ENCODE measurements around the gene ZNF300. TPM values are rescaled to one million over a fixed set of nuclear protein-coding genes. Genes with fewer than 3 reads are reported as not detected.
A peak's percentile ranks its signal among the peaks of the same experiment; 100 is the strongest.

ZNF300 gene
- 2.7 TPM for total RNA-seq

- peak within 1 kb of the TSS; percentile 43 for H3K27ac ChIP-seq
- peaks cover 0 to 29% of the 10 kb centered on the region in 2 donors for H3K36me3 ChIP-seq
- H3K4me3 ChIP-seq = peak within 1 kb of the TSS; percentile 51 to 64
- DNase-seq (ENCODE audit: extremely low spot score in 2 of 2) = peak in 1 of 2 donors; percentile 89
- no peaks in the 10 kb centered on the region for H3K4me1 ChIP-seq
- TF ChIP-seq POLR2A (IDR thresholded peaks at IDR 0.05) = no peak
- TF ChIP-seq POLR2AphosphoS5 (IDR thresholded peaks at IDR 0.05; ENCODE audit: insufficient read depth in 1 of 2, low read depth in 1 of 2) = peak; percentile 69 to 87
- no peak for TF ChIP-seq CTCF (IDR thresholded peaks at IDR 0.05)
- no peaks in the 10 kb centered on the region for H3K27me3 ChIP-seq
- intact Hi-C loops (cut with DNase I) = no loop called here
- H3K9me3 ChIP-seq = peaks cover 28% of the 10 kb centered on the region
These were observed at the start of gene ZNF300 for GRCh38 chr5:150904479-150905311. TSS of gene ZNF300 (minus strand) at chr5:150904980. CDS start at chr5:150903155, 1,825 bp downstream.

GRCh38 chr5:150948539-150948938, 43.8 kb upstream of the ZNF300 start:
- Histone ChIP-seq H3K4me1 (no peaks in the 10 kb centered on the region), H3K27me3 (no peaks in the 10 kb centered on the region), H3K4me3 (no peak overlapping the region), H3K36me3 (peaks cover 0 to 4% of the 10 kb centered on the region in 2 donors), H3K9me3 (peaks cover 8% of the 10 kb centered on the region), H3K27ac (no peak overlapping the region)
- TF ChIP-seq CTCF (IDR thresholded peaks at IDR 0.05) (no peak), POLR2A (IDR thresholded peaks at IDR 0.05) (no peak), POLR2AphosphoS5 (IDR thresholded peaks at IDR 0.05; ENCODE audit: insufficient read depth in 1 of 2, low read depth in 1 of 2) (no peak)
- intact Hi-C loops (cut with DNase I) = no loop called here
- no peak for DNase-seq (ENCODE audit: extremely low spot score in 2 of 2)

- no peaks in the 10 kb centered on the region for H3K4me1 ChIP-seq
- intact Hi-C loops (cut with DNase I) = no loop called here
- peaks cover 0 to 20% of the 10 kb centered on the region in 2 donors for H3K36me3 ChIP-seq
- H3K4me3 ChIP-seq = peak overlapping the region; percentile 59 to 62
- H3K27me3 ChIP-seq = no peaks in the 10 kb centered on the region
- H3K9me3 ChIP-seq = peaks cover 8% of the 10 kb centered on the region
- TF ChIP-seq POLR2A (IDR thresholded peaks at IDR 0.05) = no peak
- peak; percentile 50 to 76 for TF ChIP-seq POLR2AphosphoS5 (IDR thresholded peaks at IDR 0.05; ENCODE audit: insufficient read depth in 1 of 2, low read depth in 1 of 2)
- H3K27ac ChIP-seq = peak overlapping the region; percentile 74
- DNase-seq (ENCODE audit: extremely low spot score in 2 of 2) = no peak
These were observed 41.6 kb upstream of the ZNF300 start for GRCh38 chr5:150946351-150946905.

GRCh38 chr5:150945947-150946346, 41.2 kb upstream of the ZNF300 start:
- DNase-seq (ENCODE audit: extremely low spot score in 2 of 2) = no peak
- peaks cover 8% of the 10 kb centered on the region for H3K9me3 ChIP-seq
- peak overlapping the region; percentile 59 to 62 for H3K4me3 ChIP-seq
- intact Hi-C loops (cut with DNase I) = no loop called here
- H3K27ac ChIP-seq = peak overlapping the region; percentile 74
- H3K36me3 ChIP-seq = peaks cover 0 to 24% of the 10 kb centered on the region in 2 donors
- no peaks in the 10 kb centered on the region for H3K4me1 ChIP-seq
- TF ChIP-seq CTCF (IDR thresholded peaks at IDR 0.05) (no peak), POLR2A (IDR thresholded peaks at IDR 0.05) (no peak)
- H3K27me3 ChIP-seq = no peaks in the 10 kb centered on the region

GRCh38 chr5:150945486-150945885, 40.7 kb upstream of the ZNF300 start:
- Histone ChIP-seq H3K27ac (peak overlapping the region; percentile 74), H3K27me3 (no peaks in the 10 kb centered on the region), H3K36me3 (peaks cover 0 to 29% of the 10 kb centered on the region in 2 donors), H3K9me3 (peaks cover 6% of the 10 kb centered on the region), H3K4me1 (no peaks in the 10 kb centered on the region), H3K4me3 (peak overlapping the region; percentile 59 to 62)
- no peak for DNase-seq (ENCODE audit: extremely low spot score in 2 of 2)
- intact Hi-C loops (cut with DNase I) = no loop called here
- TF ChIP-seq POLR2AphosphoS5 (IDR thresholded peaks at IDR 0.05; ENCODE audit: insufficient read depth in 1 of 2, low read depth in 1 of 2) = no peak
- no peak for TF ChIP-seq CTCF (IDR thresholded peaks at IDR 0.05)
- TF ChIP-seq POLR2A (IDR thresholded peaks at IDR 0.05) = no peak
